Transverse colon (tissue), 4 donors: ENCODE data around the gene TMEM87A.

Source experiments
- POLR2A ChIP-seq: fragments of 450-650 bp; IDR thresholded peaks from one replicate; pipeline ENCODE4 v1.6.1; 2016; ENCODE audit warnings: antibody characterized with exemption, mild to moderate bottlenecking, moderate library complexity
- POLR2AphosphoS5 ChIP-seq, 3 donors: sonication (generic); formaldehyde crosslinking; IDR thresholded peaks; one replicate each; pipeline ENCODE4 v1.6.1; 2016; ENCODE audit warnings: antibody characterized with exemption in 3 of 3
- TF ChIP-seq, protein P1 (sequence below), 5 experiments: fragments of 200-600 bp in 3 of 5; fragments of 450-650 bp in 2 of 5; sonication (generic) in 3 of 5; IDR thresholded peaks; 1 replicate in 2 of 5; 2 replicates in 3 of 5; pipeline ENCODE4 v1.5.1; 2016 to 2017; ENCODE audit warnings: antibody characterized with exemption in 5 of 5, inconsistent platforms in 3 of 5, mild to moderate bottlenecking in 2 of 5, moderate library complexity in 1 of 5

DNA sequence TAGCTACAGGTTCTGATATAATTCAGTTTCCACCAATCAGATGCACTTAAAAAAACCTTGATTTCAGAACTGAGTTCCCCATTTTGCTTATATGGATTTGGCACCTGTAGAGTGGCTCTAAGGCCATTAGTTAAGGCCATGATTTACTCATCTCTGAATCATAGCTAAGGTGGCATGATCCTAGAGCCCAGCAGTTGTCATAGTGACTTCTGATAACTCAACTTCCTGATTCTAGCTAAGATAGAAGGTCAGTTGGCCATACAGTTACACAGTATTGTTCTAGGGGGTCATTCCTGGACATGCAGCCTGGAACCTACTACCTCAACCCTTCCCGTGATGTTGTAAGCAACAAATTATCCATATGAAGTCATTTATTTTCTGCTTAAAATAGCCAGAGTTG is 15.9 kb upstream of the TMEM87A start:
- TF ChIP-seq, protein P1, sequence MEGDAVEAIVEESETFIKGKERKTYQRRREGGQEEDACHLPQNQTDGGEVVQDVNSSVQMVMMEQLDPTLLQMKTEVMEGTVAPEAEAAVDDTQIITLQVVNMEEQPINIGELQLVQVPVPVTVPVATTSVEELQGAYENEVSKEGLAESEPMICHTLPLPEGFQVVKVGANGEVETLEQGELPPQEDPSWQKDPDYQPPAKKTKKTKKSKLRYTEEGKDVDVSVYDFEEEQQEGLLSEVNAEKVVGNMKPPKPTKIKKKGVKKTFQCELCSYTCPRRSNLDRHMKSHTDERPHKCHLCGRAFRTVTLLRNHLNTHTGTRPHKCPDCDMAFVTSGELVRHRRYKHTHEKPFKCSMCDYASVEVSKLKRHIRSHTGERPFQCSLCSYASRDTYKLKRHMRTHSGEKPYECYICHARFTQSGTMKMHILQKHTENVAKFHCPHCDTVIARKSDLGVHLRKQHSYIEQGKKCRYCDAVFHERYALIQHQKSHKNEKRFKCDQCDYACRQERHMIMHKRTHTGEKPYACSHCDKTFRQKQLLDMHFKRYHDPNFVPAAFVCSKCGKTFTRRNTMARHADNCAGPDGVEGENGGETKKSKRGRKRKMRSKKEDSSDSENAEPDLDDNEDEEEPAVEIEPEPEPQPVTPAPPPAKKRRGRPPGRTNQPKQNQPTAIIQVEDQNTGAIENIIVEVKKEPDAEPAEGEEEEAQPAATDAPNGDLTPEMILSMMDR (IDR thresholded peaks at IDR 0.05), result no peak
- TF ChIP-seq POLR2AphosphoS5 (IDR thresholded peaks at IDR 0.05) (no peak), POLR2A (no peak)
